Right lobe of liver (tissue), 6 donors: ENCODE measurements around the gene TACR1. TPM values are rescaled to one million over a fixed set of nuclear protein-coding genes. Genes with fewer than 3 reads are reported as not detected.

Experiments
- ATAC-seq, 4 donors: fragments of 200-7000 bp; cut with Tn5 transposase; one replicate each; pipeline ENCODE4 v1.9.1; 2020; ENCODE audit warnings: mild to moderate bottlenecking in 4 of 4, moderate library complexity in 4 of 4
- DNase-seq, 3 donors: peaks; one replicate each; pipeline ENCODE4 v3.0.0-alpha.2; 2020
- H3K27ac ChIP-seq, 3 donors: fragments of 200-600 bp; one replicate each; pipeline ENCODE4 v1.8.0; 2022
- H3K27me3 ChIP-seq, 2 donors: fragments of 200-600 bp; one replicate each; pipeline ENCODE4 v1.8.0; 2022
- H3K36me3 ChIP-seq, 4 donors: fragments of 200-600 bp; sonication (generic) in 1 of 4; one replicate each; pipeline versions ENCODE4 v1.5.1 to v1.8.0; 2017 to 2022; ENCODE audit warnings: control low read depth in 1 of 4
- H3K4me1 ChIP-seq, 4 donors: fragments of 200-600 bp; sonication (generic) in 1 of 4; one replicate each; pipeline versions ENCODE4 v1.5.1 to v1.8.0; 2017 to 2022; ENCODE audit warnings: control low read depth in 1 of 4
- H3K4me3 ChIP-seq, 3 donors: fragments of 200-600 bp; one replicate each; pipeline ENCODE4 v1.8.0; 2022
- H3K9me3 ChIP-seq, 4 donors: fragments of 200-600 bp; sonication (generic) in 1 of 4; one replicate each; pipeline versions ENCODE4 v1.5.1 to v1.8.0; 2017 to 2022; ENCODE audit warnings: control low read depth in 1 of 4
- CTCF ChIP-seq, 4 donors: fragments of 200-600 bp in 3 of 4; fragments of 450-650 bp in 1 of 4; IDR thresholded peaks; one replicate each; pipeline versions ENCODE4 v1.5.1 to v1.8.0; 2016 to 2022; ENCODE audit warnings: antibody characterized with exemption in 4 of 4, mild to moderate bottlenecking in 2 of 4
- POLR2A ChIP-seq: fragments of 450-650 bp; IDR thresholded peaks from one replicate; pipeline ENCODE4 v1.6.1; 2017; ENCODE audit warnings: antibody characterized with exemption, mild to moderate bottlenecking
- WGBS: methylation state at CpG from one replicate; pipeline ENCODE4 v1.1.6; 2018; ENCODE audit warnings: low coverage, low lambda C conversion rate; ENCODE audit not compliant: insufficient coverage; ENCODE audit errors: missing lambda C conversion rate; 5-methylcytosine and 5-hydroxymethylcytosine counted together
- intact Hi-C, 2 donors: fragments of 100-400 bp; cut with DNase I; formaldehyde crosslinking; loops; one replicate each; pipeline versions ENCODE4 v1.11.2 to v1.14.1; 2022
- total RNA-seq, 6 experiments: library from RNA; depleted of rRNA in 2 of 6; stranded (reverse); fragments of >200 nt in 2 of 6; fragmentation: NEBNext Ultra II Directional in 3 of 6; extraction: Animal tissue kit (Norgen Biotek cat#: 25700) in 3 of 6; gene quantifications; one replicate each; pipeline versions ENCODE4 v1.1.0 to v1.2.4, GENCODE V29; 2016 to 2023
- donor health status: DM: no; HTN: yes; CAD: no.
- donor health status: DM: no; HTN: no; CAD: no.
- donor health status: DM: no; HTN: no; CAD: no.
- donor health status: DM: no; HTN: yes; CAD: no.
- donor health status: DM: no; HTN: yes; CAD: no.

TACR1 gene
- total RNA-seq, 6 experiments from 2014 or later, result not detected

GRCh38 chr2:75102011-75102410, 97.3 kb downstream of the TACR1 start:
- Histone ChIP-seq H3K36me3 (no peaks in the 10 kb centered on the region), H3K4me1 (no peaks in the 10 kb centered on the region), H3K27ac (no peak overlapping the region), H3K27me3 (no peaks in the 10 kb centered on the region), H3K4me3 (no peak overlapping the region), H3K9me3 (no peaks in the 10 kb centered on the region)
- no peak for ATAC-seq
- TF ChIP-seq POLR2A (no peak), CTCF (IDR thresholded peaks at IDR 0.05) (no peak)
- WGBS, result 89% methylated on average over 4 of the region's 4 CpGs
- no peak for DNase-seq
- intact Hi-C loops, result no loop called here

- intact Hi-C loops, result no loop called here
- Histone ChIP-seq H3K4me3 (no peak overlapping the region), H3K36me3 (no peaks in the 10 kb centered on the region), H3K4me1 (no peaks in the 10 kb centered on the region), H3K27me3 (no peaks in the 10 kb centered on the region), H3K9me3 (no peaks in the 10 kb centered on the region), H3K27ac (no peak overlapping the region)
- DNase-seq (no peak), ATAC-seq (no peak)
- 29% methylated on average over 1 of the region's 1 CpG for WGBS
- TF ChIP-seq CTCF (IDR thresholded peaks at IDR 0.05) (no peak), POLR2A (no peak)
These were observed 98.5 kb downstream of the TACR1 start for GRCh38 chr2:75100801-75101151.

GRCh38 chr2:75100011-75100800, 99.1 kb downstream of the TACR1 start:
- 72% methylated on average over 3 of the region's 3 CpGs for WGBS
- H3K27ac ChIP-seq, result no peak overlapping the region
- DNase-seq, result no peak

GRCh38 chr2:75099521-75099922, 99.8 kb downstream of the TACR1 start:
- Histone ChIP-seq H3K27me3 (no peaks in the 10 kb centered on the region), H3K9me3 (no peaks in the 10 kb centered on the region), H3K4me3 (no peak overlapping the region), H3K27ac (no peak overlapping the region), H3K4me1 (no peaks in the 10 kb centered on the region), H3K36me3 (no peaks in the 10 kb centered on the region)
- ATAC-seq, result no peak
- 64% methylated on average over 3 of the region's 4 CpGs for WGBS
- TF ChIP-seq POLR2A, result no peak
- TF ChIP-seq CTCF (IDR thresholded peaks at IDR 0.05), result no peak
- DNase-seq, result no peak
- intact Hi-C loops, result no loop called here

More at GRCh38 chr2:75100011-75100800, 99.1 kb downstream of the TACR1 start:
- ATAC-seq, result no peak
- H3K27me3 ChIP-seq, result no peaks in the 10 kb centered on the region
- intact Hi-C loops, result no loop called here
- H3K4me3 ChIP-seq, result no peak overlapping the region
- no peak for TF ChIP-seq CTCF (IDR thresholded peaks at IDR 0.05)
- no peak for TF ChIP-seq POLR2A
- no peaks in the 10 kb centered on the region for H3K4me1 ChIP-seq
- H3K9me3 ChIP-seq, result no peaks in the 10 kb centered on the region
- no peaks in the 10 kb centered on the region for H3K36me3 ChIP-seq
